ENCODE data around the gene DSCAM. TPM values are rescaled to one million over a fixed set of nuclear protein-coding genes. Genes with fewer than 3 reads are reported as not detected.

Gene DSCAM
- total RNA-seq, 4 donors from 2014 or later, result under 0.01 to 0.44 TPM; not detected in 2

DNA sequence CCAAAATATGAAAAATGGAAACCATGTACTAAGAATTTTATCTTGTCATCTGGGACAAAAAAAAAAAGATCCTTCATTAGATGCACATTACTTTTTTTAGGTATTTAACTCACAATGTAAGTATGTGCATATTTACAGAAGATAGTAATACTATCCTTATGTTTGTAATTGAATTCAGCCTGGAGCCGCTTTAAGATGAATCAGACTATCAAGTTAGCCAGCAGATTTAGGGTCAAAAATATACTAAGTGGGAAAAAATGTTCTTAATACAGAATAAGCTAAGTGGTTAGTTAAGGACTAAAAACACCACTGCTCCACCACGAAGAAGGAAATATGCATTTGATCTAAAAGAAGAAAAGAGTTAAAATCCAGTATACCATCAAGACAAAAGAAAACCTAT lies 49.1 kb downstream of the DSCAM start:
- TF ChIP-seq EP300 (IDR thresholded peaks at IDR 0.05) (no peak), POLR2A (IDR thresholded peaks at IDR 0.05) (no peak)
- TF ChIP-seq, protein P1, sequence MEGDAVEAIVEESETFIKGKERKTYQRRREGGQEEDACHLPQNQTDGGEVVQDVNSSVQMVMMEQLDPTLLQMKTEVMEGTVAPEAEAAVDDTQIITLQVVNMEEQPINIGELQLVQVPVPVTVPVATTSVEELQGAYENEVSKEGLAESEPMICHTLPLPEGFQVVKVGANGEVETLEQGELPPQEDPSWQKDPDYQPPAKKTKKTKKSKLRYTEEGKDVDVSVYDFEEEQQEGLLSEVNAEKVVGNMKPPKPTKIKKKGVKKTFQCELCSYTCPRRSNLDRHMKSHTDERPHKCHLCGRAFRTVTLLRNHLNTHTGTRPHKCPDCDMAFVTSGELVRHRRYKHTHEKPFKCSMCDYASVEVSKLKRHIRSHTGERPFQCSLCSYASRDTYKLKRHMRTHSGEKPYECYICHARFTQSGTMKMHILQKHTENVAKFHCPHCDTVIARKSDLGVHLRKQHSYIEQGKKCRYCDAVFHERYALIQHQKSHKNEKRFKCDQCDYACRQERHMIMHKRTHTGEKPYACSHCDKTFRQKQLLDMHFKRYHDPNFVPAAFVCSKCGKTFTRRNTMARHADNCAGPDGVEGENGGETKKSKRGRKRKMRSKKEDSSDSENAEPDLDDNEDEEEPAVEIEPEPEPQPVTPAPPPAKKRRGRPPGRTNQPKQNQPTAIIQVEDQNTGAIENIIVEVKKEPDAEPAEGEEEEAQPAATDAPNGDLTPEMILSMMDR (IDR thresholded peaks at IDR 0.05), result no peak
- Histone ChIP-seq H3K27ac (no peak overlapping the region), H3K9me3 (peaks cover 0 to 29% (median 2%) of the 10 kb centered on the region in 4 donors), H3K4me3 (no peak overlapping the region), H3K27me3 (no peaks in the 10 kb centered on the region), H3K36me3 (no peaks in the 10 kb centered on the region), H3K4me1 (no peaks in the 10 kb centered on the region)
- WGBS, 2 donors, result 83 to 84% methylated on average over 2 of the region's 2 CpGs
- DNase-seq (ENCODE audit: low spot score in 2 of 2), result no peak

DNA sequence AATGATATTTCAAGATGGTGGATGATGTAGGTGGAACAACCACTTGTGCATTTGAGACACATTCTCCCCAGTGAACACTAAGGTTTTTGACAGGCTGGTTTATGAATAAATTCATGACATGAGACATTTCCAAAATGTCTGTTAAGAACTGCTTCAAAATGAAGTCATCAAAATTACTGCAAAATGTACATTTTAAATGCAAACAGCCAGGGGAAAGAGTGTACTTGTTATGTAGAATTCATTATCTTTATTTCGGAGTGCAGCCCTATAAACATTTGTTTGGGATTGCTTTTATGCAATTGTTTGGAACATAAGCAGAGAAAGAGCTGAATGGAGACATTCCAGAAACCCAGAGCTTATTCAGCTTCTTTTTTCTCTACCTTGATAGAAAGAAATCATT lies 49.5 kb downstream of the DSCAM start:
- WGBS, 2 donors, result 65 to 68% methylated on average over 1 of the region's 1 CpG

DNA sequence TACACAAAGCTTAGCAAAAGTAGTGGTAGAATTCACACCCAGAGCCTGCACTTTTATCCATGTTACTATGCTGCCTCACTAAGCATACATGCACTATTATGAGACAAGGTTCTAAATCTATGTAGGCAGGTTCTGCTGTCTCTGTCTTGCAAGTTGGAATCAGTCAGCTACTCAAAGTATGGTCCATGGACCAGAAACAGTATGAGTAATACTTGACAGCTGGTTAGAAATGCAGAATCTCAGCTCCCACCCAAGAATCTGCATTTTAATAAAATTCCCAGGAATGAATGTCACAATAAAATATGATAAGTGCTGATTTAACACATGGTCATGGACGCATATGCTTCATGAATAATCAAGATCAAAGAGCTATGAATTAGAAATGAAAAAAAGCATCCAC lies 50.5 kb downstream of the DSCAM start:
- WGBS, 2 donors, result 64 to 89% methylated on average over 1 of the region's 1 CpG
- TF ChIP-seq EP300 (IDR thresholded peaks at IDR 0.05), result no peak
- TF ChIP-seq, protein P1 (IDR thresholded peaks at IDR 0.05), result no peak
- no peak for TF ChIP-seq POLR2A (IDR thresholded peaks at IDR 0.05)
- Histone ChIP-seq H3K27ac (no peak overlapping the region), H3K4me3 (no peak overlapping the region), H3K4me1 (no peaks in the 10 kb centered on the region), H3K9me3 (peaks cover 0 to 24% (median 2%) of the 10 kb centered on the region in 4 donors), H3K36me3 (no peaks in the 10 kb centered on the region), H3K27me3 (no peaks in the 10 kb centered on the region)
- DNase-seq (ENCODE audit: low spot score in 2 of 2), result no peak

More for the DNA sequence above, 49.5 kb downstream of the DSCAM start:
- Histone ChIP-seq H3K4me3 (no peak overlapping the region), H3K27me3 (no peaks in the 10 kb centered on the region), H3K27ac (no peak overlapping the region), H3K9me3 (peaks cover 0 to 29% (median 2%) of the 10 kb centered on the region in 4 donors), H3K36me3 (no peaks in the 10 kb centered on the region), H3K4me1 (no peaks in the 10 kb centered on the region)
- no peak for DNase-seq (ENCODE audit: low spot score in 2 of 2)
- TF ChIP-seq EP300 (IDR thresholded peaks at IDR 0.05), result no peak
- TF ChIP-seq, protein P1 (IDR thresholded peaks at IDR 0.05), result no peak
- no peak for TF ChIP-seq POLR2A (IDR thresholded peaks at IDR 0.05)

DNA sequence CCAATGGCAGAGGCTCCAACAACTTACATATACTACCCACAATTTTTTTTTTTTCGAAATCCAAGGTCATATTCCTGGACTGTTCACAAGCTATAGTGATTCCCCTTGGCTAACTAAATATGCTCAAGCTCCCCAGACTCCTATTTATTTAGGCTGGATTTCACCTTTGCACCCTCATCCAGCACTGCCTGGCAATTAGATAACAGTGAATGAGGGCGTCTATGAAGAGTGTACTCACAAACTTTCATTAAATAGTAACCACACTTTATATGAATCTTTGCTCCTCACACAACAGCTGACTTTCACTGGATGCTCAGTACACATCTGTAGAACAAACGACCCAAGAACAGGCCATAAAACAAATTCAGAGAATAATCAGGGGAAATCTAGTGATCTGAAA lies 51.6 kb downstream of the DSCAM start:
- Histone ChIP-seq H3K36me3 (no peaks in the 10 kb centered on the region), H3K4me1 (no peaks in the 10 kb centered on the region), H3K9me3 (peaks cover 0 to 13% (median 2%) of the 10 kb centered on the region in 4 donors), H3K27me3 (no peaks in the 10 kb centered on the region), H3K4me3 (no peak overlapping the region), H3K27ac (no peak overlapping the region)
- TF ChIP-seq, protein P1 (IDR thresholded peaks at IDR 0.05), result no peak
- no peak for TF ChIP-seq EP300 (IDR thresholded peaks at IDR 0.05)
- no peak for TF ChIP-seq POLR2A (IDR thresholded peaks at IDR 0.05)
- DNase-seq (ENCODE audit: low spot score in 2 of 2), result no peak
- 59 to 62% methylated on average over 3 of the region's 3 CpGs for WGBS, 2 donors

DNA sequence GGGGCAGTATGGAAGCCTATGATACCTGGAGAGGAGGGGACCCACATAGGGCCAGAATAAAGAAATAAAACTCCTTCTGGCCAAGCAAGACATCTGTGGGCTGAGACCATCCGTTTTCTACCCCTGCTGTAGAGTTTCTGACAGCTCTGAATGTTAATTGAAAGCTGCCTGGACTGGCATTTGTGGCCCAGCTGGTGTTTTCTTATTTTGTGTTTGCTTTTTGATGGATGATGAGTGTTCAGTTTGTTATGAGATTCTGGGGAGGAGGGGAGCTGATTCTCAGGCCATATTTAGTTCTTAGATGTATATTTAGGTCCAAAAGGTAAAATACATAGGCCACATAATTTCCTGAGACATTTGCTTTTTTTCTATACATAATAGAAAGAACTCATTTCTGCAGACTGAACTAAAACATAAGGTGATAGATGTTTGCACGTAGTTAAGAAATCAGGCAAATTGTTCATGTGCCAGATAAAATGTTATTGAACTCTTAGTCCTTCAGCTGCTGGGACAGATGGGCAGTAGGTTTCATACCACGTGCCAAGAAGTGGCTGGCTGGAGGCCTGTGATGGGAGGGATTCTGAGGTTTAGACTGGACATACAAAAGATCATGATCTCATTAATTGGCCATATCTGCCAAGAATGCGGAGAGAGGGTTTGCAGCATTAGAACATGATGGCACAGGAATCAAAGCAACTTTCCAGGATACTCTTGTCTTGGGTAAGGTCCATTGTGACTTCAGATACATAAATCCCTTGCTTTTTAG lies 54.1 kb downstream of the DSCAM start:
- Histone ChIP-seq H3K27ac (no peak overlapping the region), H3K27me3 (no peaks in the 10 kb centered on the region), H3K4me3 (no peak overlapping the region), H3K9me3 (no peaks in the 10 kb centered on the region), H3K36me3 (no peaks in the 10 kb centered on the region), H3K4me1 (no peaks in the 10 kb centered on the region)
- DNase-seq (ENCODE audit: low spot score in 2 of 2), result no peak
- TF ChIP-seq EP300 (IDR thresholded peaks at IDR 0.05) (no peak), POLR2A (IDR thresholded peaks at IDR 0.05) (no peak)
- TF ChIP-seq, protein P1 (IDR thresholded peaks at IDR 0.05), result no peak
- 55 to 57% methylated on average over 4 of the region's 4 CpGs for WGBS, 2 donors
